Loucy (cell line): ENCODE measurements around the gene PIK3C2A.

Source experiments
- H2AFZ ChIP-seq: fragments of 200-600 bp; sonication (generic); 2 replicates; pipeline ENCODE4 v1.6.0; 2016; ENCODE audit warnings: antibody characterized with exemption, mild to moderate bottlenecking, low read length, moderate library complexity
- H3F3A ChIP-seq: fragments of 200-600 bp; 2 replicates; pipeline ENCODE4 v1.6.0; 2016; ENCODE audit warnings: antibody characterized with exemption, low read depth, mild to moderate bottlenecking
- H3K27me3 ChIP-seq: fragments of 200-600 bp; sonication (generic); 2 replicates; pipeline ENCODE4 v1.6.1; 2014; ENCODE audit warnings: low read length, mild to moderate bottlenecking; ENCODE audit not compliant: insufficient read depth, poor library complexity, severe bottlenecking
- H3K36me3 ChIP-seq: fragments of 200-600 bp; sonication (generic); 2 replicates; pipeline ENCODE4 v1.6.1; 2016; ENCODE audit warnings: low read length; ENCODE audit not compliant: insufficient read depth
- H3K4me1 ChIP-seq: fragments of 200-600 bp; sonication (generic); 2 replicates; pipeline ENCODE4 v1.5.1; 2014; ENCODE audit warnings: low read length, mild to moderate bottlenecking; ENCODE audit not compliant: insufficient read depth, poor library complexity, severe bottlenecking
- H3K4me2 ChIP-seq: fragments of 200-600 bp; sonication (generic); 2 replicates; pipeline ENCODE4 v1.6.0; 2014; ENCODE audit warnings: antibody characterized with exemption, low read length, low read depth, mild to moderate bottlenecking; ENCODE audit not compliant: poor library complexity, severe bottlenecking
- H3K4me3 ChIP-seq: fragments of 200-600 bp; sonication (generic); 2 replicates; pipeline ENCODE4 v1.5.1; 2014; ENCODE audit warnings: low read length, mild to moderate bottlenecking, mixed read lengths; ENCODE audit not compliant: poor library complexity, severe bottlenecking
- H3K79me2 ChIP-seq: fragments of 200-600 bp; sonication (generic); 2 replicates; pipeline ENCODE4 v1.6.1; 2014; ENCODE audit warnings: low read length; ENCODE audit not compliant: insufficient read depth
- H3K9ac ChIP-seq: fragments of 200-600 bp; sonication (generic); 2 replicates; pipeline ENCODE4 v1.6.0; 2014; ENCODE audit warnings: mild to moderate bottlenecking, low read depth, low read length, moderate library complexity; ENCODE audit not compliant: poor library complexity, severe bottlenecking
- H3K9me2 ChIP-seq: fragments of 200-600 bp; sonication (generic); replicated peaks from 2 replicates; pipeline ENCODE4 v1.6.1; 2016; ENCODE audit warnings: low read depth, low read length, mixed read lengths
- H3K9me3 ChIP-seq: fragments of 200-600 bp; sonication (generic); 2 replicates; pipeline ENCODE4 v1.6.1; 2014; ENCODE audit warnings: mild to moderate bottlenecking, antibody characterized with exemption, low read length, low read depth; ENCODE audit not compliant: insufficient read depth
- H4K20me1 ChIP-seq: fragments of 200-600 bp; sonication (generic); 2 replicates; pipeline ENCODE4 v1.6.0; 2014; ENCODE audit warnings: antibody characterized with exemption, low read length, mild to moderate bottlenecking; ENCODE audit not compliant: insufficient read depth, poor library complexity, severe bottlenecking
- CTCF ChIP-seq: fragments of 200-600 bp; sonication (generic); conservative IDR thresholded peaks from 2 replicates; pipeline ENCODE4 v1.5.1; 2014; ENCODE audit warnings: mild to moderate bottlenecking, antibody characterized with exemption, low read length
- EZH2phosphoT487 ChIP-seq: fragments of 200-600 bp; IDR thresholded peaks from 2 replicates; pipeline ENCODE4 v1.6.1; 2018; ENCODE audit warnings: antibody characterized with exemption, mild to moderate bottlenecking, moderate library complexity, borderline replicate concordance

Gene PIK3C2A

GRCh38 chr11:17162376-17162775 lies 45.4 kb downstream of the PIK3C2A start:
- Histone ChIP-seq H3F3A (no peaks in the 10 kb centered on the region), H2AFZ (no peak overlapping the region), H3K27me3 (no peaks in the 10 kb centered on the region), H3K36me3 (0 out of 2 replicates have a peak, but pooled peaks cover 1% of the 10 kb centered on the region), H3K9me2 (no peaks in the 10 kb centered on the region), H3K9me3 (no peaks in the 10 kb centered on the region), H4K20me1 (no peaks in the 10 kb centered on the region), H3K4me1 (peaks cover 48% of the 10 kb centered on the region), H3K4me3 (peak overlapping the region; percentile 1), H3K9ac (no peak overlapping the region), H3K79me2 (peaks cover 68% of the 10 kb centered on the region), H3K4me2 (peak overlapping the region; percentile 49)
- TF ChIP-seq EZH2phosphoT487 = no peak
- no peak for TF ChIP-seq CTCF

- TF ChIP-seq EZH2phosphoT487 = no peak
- no peak for TF ChIP-seq CTCF
- Histone ChIP-seq H3K4me2 (peak overlapping the region; percentile 49), H3K9me2 (no peaks in the 10 kb centered on the region), H4K20me1 (no peaks in the 10 kb centered on the region), H3K4me1 (peaks cover 53% of the 10 kb centered on the region), H3K4me3 (peak overlapping the region; percentile 22), H3F3A (no peaks in the 10 kb centered on the region), H3K36me3 (no peaks in the 10 kb centered on the region), H3K9ac (no peak overlapping the region), H2AFZ (no peak overlapping the region), H3K9me3 (no peaks in the 10 kb centered on the region), H3K27me3 (no peaks in the 10 kb centered on the region), H3K79me2 (peaks cover 65% of the 10 kb centered on the region)
These were observed 46.3 kb downstream of the PIK3C2A start for GRCh38 chr11:17161515-17161914.

GRCh38 chr11:17159441-17159840 lies 48.3 kb downstream of the PIK3C2A start:
- TF ChIP-seq EZH2phosphoT487 (no peak), CTCF (no peak)
- no peak overlapping the region for H3K4me2 ChIP-seq
- no peak overlapping the region for H2AFZ ChIP-seq
- H3K9me2 ChIP-seq = no peaks in the 10 kb centered on the region
- no peaks in the 10 kb centered on the region for H4K20me1 ChIP-seq
- H3K4me3 ChIP-seq = no peak overlapping the region
- H3F3A ChIP-seq = no peaks in the 10 kb centered on the region
- peaks cover 57% of the 10 kb centered on the region for H3K79me2 ChIP-seq
- no peak overlapping the region for H3K9ac ChIP-seq
- H3K27me3 ChIP-seq = no peaks in the 10 kb centered on the region
- H3K9me3 ChIP-seq = no peaks in the 10 kb centered on the region
- H3K4me1 ChIP-seq = peaks cover 54% of the 10 kb centered on the region
- H3K36me3 ChIP-seq = peaks cover 7% of the 10 kb centered on the region; the same call in 1 of the 2 replicates
